ENCODE measurements around the gene C17orf113.
A peak's percentile ranks its signal among the peaks of the same experiment; 100 is the strongest.
"Not testable (repeated sequence)": the region's sequence is repeated elsewhere in the genome, so short reads cannot be mapped to it uniquely, and the experiment has no call there.

The C17orf113 gene

GRCh38 chr17:42039794-42040763 lies 10.3 kb downstream of the C17orf113 start:
- DNase-seq, result no peak

DNA sequence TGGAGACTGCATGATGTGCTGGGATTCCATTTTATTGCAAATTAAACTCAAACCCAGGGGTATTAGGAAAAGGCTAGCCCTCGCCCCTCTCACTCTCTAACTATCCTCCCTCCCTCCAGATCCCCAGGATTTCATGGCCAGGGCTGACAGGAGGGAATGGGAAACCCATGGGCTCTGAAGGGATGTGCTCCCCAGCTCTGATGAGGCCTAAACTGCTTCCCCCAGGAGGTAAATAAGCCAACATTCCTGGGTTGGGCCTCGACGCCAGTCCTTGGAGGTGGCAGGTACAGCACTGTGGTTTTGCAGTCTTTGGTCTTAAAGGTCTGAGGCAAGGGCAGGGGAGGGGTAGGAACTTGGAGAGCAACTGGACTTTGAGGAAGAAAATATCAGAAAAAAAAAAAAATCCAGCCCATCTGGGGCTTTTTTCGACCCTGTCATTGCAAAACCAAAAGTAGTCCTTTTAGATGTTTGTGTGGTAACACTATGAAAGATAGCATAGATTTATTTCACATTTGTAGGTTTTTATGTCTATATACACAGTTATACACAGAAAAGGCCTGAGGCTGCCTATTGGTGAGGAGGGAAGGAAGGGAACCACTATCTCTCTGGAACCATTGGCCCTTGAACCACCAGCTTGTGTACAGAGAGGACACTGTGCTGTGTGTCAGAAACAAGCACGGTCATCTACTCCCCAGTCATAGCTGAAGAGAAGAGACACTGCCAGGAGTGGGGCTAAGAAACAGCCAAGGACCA lies 12.0 kb downstream of the C17orf113 start:
- no peak for DNase-seq

DNA sequence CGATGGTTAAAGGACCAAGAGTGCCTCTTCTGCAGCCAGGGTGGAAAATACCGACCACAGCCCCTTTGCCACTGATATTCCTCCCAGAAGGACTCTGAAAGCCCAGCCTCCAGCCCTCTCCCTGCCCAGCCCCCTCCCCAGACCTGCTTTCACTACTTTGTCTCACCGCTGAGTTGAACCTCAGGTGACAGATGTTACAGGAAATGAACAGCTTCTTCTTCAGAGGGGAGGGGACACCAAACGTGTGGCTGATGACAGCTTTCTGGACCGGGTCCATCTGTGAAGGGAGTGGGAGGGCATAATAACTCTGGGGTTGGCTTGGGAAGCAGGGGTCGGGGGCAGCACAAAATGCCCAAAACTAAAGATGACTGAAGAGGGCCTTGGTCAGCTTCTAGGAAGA lies 16.3 kb downstream of the C17orf113 start:
- DNase-seq, result no peak

DNA sequence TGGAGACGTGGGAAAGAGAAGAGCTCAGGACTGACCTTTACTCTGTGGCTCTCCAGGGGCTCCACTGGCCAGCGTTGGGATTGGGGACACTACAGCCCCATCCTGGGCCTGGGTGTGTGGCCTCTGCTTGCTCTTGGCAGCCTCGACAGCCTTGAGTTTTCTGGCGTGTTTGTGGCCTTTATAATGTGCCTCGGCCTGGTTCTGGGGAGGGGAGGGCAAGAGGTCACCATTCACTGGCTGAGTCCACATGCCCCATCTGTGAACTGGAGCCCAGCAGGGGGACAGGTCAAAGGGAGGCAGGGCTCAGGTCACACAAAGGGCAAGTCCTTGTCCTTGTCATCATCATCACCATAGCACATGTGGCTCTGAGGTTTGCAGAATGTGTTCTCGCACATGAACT lies 18.8 kb downstream of the C17orf113 start:
- no peak for DNase-seq

GRCh38 chr17:42028791-42029127 lies 21.6 kb downstream of the C17orf113 start:
- DNase-seq, result no peak

- DNase-seq, result no peak
These were observed 22.2 kb downstream of the C17orf113 start for GRCh38 chr17:42027961-42028790.

DNA sequence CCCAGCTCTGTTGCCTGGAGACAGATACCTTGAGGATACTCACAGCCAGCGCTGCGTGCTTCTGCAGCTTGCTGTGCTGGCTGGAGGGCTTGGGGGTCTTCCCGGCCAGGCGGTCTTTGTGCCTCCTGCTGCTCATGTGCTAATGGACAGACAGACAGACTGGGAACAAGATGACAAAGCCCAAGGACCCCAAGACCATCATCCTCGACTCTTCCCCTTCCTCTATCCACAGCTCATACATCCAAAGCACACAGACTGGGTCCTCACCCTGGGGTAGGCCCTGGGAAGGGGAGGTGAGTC lies 22.9 kb downstream of the C17orf113 start:
- DNase-seq, result no peak

GRCh38 chr17:42026857-42027589 lies 23.4 kb downstream of the C17orf113 start:
- DNase-seq, result no peak

DNA sequence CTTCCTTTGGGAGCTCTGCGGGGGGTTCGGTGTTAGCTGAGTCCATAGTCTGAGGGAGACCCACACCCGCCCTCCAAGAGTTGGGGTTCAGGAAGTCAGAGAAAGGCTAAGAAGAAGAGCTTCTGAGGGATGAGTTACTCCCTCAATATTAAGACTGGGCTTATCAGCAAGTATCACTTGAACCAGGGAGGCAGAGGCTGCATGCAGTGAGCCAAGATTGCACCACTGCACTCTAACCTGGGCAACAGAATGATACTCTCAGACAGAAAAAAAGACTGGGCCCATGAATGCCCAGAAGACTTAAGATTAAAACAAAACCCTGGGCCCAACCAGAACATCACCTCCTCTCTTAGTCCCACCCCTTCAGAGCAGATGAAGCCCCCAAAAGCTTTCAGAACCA lies 24.5 kb downstream of the C17orf113 start:
- DNase-seq, result no peak

DNA sequence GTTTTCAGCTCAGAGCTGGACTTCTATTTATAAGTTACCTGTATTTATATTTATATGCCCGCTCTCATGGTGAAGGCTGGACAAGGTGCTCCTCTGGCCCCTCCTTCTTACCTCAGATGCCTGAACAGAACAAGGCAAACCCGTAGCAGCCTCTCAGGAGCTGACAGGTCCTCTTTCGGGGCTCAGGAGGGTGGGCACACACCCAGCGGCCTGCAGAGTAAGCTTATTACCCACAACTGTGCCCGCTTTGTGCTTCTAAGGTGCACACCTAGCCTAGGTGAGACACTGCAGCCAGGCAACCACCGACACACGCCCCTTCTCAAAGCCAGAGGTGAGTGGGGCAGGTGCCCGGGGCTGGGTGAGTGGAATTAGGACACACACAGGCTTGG lies 25.2 kb downstream of the C17orf113 start:
- DNase-seq, result no peak

DNA sequence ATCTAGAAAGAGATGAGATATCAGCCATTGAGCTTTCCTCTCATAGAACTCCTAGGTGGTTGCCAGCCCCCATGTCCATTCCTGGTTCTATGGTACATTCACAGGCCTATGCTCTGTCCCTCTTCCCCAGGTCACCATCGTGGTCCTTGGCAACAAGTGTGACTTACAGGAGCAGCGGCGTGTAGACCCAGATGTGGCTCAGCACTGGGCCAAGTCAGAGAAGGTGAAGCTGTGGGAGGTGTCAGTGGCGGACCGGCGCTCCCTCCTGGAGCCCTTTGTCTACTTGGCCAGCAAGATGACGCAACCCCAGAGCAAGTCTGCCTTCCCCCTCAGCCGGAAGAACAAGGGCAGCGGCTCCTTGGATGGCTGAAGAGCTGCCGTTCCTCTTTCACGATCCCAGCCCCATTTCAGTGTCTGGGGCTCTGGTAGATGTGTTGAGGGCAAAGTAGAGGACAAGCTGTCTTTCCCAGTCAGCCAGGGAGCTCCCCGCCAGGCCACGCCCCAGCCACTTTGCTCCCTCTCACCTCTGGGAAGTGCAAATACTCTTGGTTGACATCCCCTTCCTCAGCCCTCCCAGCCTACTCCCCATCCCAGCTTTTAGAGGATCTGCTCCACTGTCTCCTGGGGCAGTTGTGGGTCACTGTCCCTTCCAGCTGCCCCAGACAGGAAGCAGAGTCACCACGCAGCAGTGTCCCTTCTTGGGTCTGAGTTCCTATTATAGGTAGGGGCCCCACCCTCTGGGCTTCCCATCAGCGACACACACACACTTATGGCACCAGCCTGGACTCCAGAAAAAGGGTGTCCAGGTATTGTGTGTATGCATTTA lies 26.7 kb downstream of the C17orf113 start:
- no peak for DNase-seq

DNA sequence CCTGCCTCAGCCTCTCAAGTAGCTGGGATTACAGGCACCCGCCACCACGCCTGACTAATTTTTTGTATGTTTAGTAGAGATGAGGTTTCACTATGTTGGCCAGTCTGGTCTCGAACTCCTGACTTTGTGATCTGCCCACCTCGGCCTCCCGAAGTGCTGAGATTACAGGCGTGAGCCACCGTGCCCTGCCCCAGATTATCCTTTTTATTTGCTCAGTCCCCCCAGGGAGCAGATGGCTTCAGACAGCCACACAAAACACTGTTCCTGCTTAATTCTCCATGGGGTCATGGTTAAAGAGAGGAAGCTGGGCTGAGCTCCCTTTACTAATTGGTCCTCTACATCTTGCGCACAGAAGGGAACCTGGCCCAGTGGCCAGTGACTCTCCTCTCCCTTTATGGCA lies 29.6 kb downstream of the C17orf113 start:
- DNase-seq, result not testable (repeated sequence)

GRCh38 chr17:42019509-42020404 lies 30.6 kb downstream of the C17orf113 start, which contains the start of gene NKIRAS2:
NKIRAS2 (plus strand) TSS chr17:42020090; CDS start chr17:42021578, 1,488 bp downstream.
- peak; percentile 83 for DNase-seq

GRCh38 chr17:42018988-42019387 lies 31.4 kb downstream of the C17orf113 start:
- DNase-seq, result no peak

- DNase-seq, result no peak
These were observed 32.1 kb downstream of the C17orf113 start for GRCh38 chr17:42018339-42018738.

DNA sequence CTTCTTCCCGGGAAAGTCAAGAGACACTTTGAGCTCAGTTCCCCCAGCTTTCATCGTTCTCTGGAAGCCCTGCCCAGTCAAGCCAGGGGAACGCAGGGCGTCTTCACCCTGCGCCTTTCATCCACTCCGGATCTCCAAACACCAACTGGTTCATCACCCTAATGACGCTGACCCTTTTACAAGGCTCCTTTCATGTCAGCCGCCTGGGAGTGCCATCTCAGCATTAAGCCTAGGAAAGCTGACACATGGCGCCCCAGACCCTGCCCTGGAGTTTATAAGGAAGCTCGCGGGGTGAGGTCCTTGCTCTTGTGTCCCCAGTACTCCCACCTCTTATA lies 32.6 kb downstream of the C17orf113 start:
- DNase-seq, result no peak

DNA sequence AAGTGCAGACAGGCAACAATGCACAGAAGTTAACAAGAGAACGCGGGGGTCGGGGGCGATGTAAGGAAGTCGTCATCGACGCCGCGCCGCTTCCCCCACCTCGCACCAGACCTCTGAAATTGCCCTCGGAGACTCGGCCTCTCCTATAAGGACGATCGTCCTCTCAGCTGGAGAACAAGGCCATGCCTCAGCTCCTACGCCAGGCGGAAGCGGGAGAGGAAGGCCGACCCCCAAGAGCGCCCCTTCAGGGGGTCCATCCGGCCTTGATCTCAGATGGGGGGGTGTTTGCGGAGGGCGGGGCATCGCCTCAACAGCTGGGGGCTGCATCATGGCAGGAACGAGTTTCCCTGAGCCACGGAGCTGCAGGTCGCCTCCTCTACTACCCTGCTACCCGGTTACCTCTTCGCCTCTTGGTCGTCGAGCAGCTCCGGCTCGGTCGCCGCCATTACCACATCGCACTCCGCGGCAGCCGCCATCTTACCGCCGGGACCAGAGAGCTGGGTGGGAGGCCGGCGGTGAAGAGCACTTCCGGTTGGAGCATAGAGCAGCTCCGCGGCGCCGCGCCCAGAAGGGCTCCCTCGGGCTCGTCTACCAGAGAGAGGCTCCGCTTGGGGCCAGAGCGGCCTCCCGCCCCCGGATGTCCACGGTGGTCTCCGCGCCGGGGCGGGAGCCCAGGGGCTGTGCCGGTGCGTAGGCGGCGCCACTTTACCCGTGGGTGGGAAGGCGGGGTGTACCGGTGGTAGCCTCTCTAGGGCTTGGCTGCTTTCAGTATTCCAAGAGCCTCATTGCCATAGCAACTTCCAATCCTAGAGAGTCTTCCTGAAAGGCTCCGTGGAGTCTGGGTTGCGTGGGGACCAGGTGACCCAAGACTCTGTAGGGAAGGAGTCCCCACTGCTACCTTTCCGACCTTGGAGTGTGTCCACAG lies 33.2 kb downstream of the C17orf113 start, which contains the start of gene DNAJC7:
TSS of gene DNAJC7 (minus strand) at position 499 of the 925 bp plus-strand sequence. CDS start at position 476, 23 bp downstream.
- peak; percentile 88 for DNase-seq

DNA sequence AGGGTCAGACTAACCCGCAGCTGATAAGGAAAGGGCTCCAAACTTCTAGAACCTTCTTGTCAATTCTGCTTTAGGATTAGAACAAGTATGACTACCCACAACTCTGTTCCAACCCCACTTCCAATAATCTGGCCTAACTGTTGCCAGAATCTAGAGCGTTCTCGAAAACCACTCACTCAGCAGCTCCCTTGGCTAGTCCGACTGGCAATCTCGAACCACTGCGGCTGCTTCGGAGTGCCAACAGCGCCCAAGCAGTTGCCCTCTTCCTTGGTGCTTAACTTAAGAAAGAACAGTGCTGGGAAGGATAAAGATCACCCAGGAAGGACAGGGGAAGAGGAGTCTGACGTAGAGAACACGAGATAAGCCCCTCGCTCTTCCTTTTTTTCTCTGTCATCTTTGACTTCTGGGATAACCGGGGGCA lies 34.0 kb downstream of the C17orf113 start:
- DNase-seq, result no peak

DNA sequence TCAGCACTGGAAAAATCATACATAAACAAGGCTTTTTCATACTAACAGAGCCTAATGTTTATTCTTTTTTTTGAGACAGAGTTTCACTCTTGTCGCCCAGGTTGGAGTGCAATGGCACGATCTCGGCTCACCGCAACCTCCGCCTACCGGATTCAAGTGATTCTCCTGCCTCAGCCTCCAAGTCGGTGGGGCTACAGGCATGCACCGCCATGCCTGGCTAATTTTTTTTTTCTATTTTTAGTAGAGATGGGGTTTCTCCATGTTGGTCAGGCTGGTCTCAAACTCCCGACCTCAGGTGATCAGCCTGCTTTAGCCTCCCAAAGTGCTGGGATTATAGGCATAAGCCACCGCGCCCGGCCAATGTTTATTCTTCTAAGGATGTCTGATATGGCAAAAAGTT lies 36.7 kb downstream of the C17orf113 start:
- DNase-seq, result not testable (repeated sequence)
